Activated naive CD4-positive, alpha-beta T cell treated with anti-CD3 and anti-CD28 coated beads for 36 hours (primary cell): ENCODE data around the gene TSC22D2. TPM values are rescaled to one million over a fixed set of nuclear protein-coding genes. Genes with fewer than 3 reads are reported as not detected.

Experiments used
- CTCF ChIA-PET: fragments of 350-600 bp; sonication (Branson Sonifier 250); formaldehyde crosslinking; loops from one replicate; lab custom pipeline; 2021; ENCODE audit warnings: antibody characterized with exemption; lab: Charles Lee
- DNase-seq: peaks from one replicate; pipeline ENCODE4 v3.0.0-alpha.2; 2020
- H3K27ac Mint-ChIP-seq: one replicate; pipeline ENCODE4 v1.8.0; 2021; ENCODE audit warnings: mild to moderate bottlenecking, mixed read lengths
- H3K27me3 Mint-ChIP-seq: one replicate; pipeline ENCODE4 v1.8.0; 2021; ENCODE audit warnings: low read depth, mixed read lengths
- H3K36me3 Mint-ChIP-seq: one replicate; pipeline ENCODE4 v1.8.0; 2021; ENCODE audit warnings: low read depth, mixed read lengths
- H3K4me1 Mint-ChIP-seq: one replicate; pipeline ENCODE4 v1.8.0; 2021; ENCODE audit warnings: low read depth, mixed read lengths
- H3K4me3 Mint-ChIP-seq: one replicate; pipeline ENCODE4 v1.8.0; 2021; ENCODE audit warnings: mild to moderate bottlenecking, moderate library complexity, mixed read lengths
- H3K9me3 Mint-ChIP-seq: one replicate; pipeline ENCODE4 v1.8.0; 2021; ENCODE audit warnings: mixed read lengths
- intact Hi-C: fragments of 100-400 bp; cut with micrococcal nuclease; formaldehyde crosslinking; loops from one replicate; pipeline ENCODE4 v1.15.1; 2023
- total RNA-seq, 2 experiments: library from RNA; stranded (reverse); gene quantifications; one replicate each; pipeline ENCODE4 v1.2.3, GENCODE V29; 2021

Gene TSC22D2
- total RNA-seq = 10 to 100 TPM; 13.0 to 13.7 TPM

DNA sequence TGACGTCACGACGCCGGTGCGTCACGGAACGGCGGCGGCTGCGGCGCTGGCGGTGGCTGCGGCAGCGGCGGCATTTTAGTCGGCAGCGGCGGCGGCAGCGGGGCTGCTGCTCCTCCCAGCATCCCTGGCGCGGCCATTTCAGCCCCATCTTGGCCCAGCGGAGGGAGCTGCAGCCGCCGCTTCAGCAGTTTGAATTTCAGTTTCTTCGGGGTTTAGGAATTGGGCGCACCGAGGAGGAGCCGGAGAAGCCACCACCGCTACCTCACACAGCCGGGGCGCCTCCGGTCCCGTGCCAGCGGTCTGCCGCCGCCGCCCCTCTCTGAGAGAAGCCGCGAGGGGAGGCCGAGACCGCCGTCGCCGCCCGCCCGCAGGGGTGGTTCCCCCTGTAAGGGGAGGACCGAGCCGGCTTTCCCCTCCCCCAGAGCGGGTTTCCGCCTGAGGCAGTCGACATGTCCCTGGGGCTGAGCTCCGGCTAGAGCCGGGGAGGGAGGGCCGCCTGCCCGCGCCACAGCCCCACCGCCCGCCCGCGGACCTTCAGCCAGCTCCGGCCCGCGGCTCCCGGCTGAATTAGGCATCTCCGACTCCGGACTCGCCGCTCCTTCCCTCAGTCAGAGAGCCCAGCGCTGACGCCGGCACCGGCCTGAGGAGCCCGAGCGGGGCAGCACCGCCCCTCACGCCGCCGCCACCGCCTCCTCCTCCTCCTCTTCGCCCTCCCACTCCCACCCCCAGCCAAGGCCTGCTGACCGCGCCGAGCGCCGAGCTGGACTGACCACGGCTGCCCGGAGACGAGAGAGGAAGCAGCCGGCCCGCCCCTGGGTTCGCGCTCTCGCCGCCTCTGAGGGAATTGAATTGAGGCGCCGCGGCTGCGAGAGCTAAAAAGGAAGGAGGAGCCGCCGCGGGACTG lies at the start of gene TSC22D2:
Gene TSC22D2, plus strand, starts transcription at position 78 of the 904 bp plus-strand sequence. CDS start 1,053 bp downstream, outside the sequence.
- H3K27me3 Mint-ChIP-seq = no peaks in the 10 kb centered on the region
- H3K9me3 Mint-ChIP-seq = no peaks in the 10 kb centered on the region
- H3K4me3 Mint-ChIP-seq = peak within 1 kb of the TSS; percentile 77
- peak within 1 kb of the TSS; percentile 99 for H3K27ac Mint-ChIP-seq
- H3K36me3 Mint-ChIP-seq = peaks cover 17% of the 10 kb centered on the region
- intact Hi-C loops = loop anchor here (1.0 to 10.0 kb wide), 10 partner anchors 23 to 1719 kb away; partner anchors contain the start of genes COMMD2, EIF2A, PFN2 and RNF13
- DNase-seq = peak; percentile 96
- H3K4me1 Mint-ChIP-seq = peaks cover 23% of the 10 kb centered on the region
- CTCF ChIA-PET = interaction anchor here (0.9 to 5.6 kb wide), 5 partner anchors 24 to 182 kb away, joined by 3 to 40 read pairs (median 3); no protein-coding TSS in a partner anchor

DNA sequence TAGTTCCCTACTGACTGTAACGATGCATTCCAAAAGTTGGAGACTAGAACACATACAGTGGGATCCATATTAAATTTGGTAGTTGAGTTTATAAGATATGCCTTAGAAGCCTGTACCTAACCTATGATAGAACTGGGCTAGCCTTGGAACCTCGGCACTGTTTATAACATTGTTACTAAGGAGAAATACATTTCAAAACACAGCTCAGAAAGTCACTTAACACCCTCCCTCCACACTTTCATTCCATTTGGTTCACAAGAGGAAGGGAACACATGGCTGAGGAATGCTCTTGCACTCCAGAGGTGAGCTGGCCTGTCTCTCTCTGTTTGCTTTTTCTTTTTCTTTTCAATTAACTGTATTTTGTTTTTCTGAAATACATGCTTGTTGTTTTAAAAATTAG lies 48.7 kb upstream of the TSC22D2 start:
- H3K4me3 Mint-ChIP-seq = no peak overlapping the region
- no peaks in the 10 kb centered on the region for H3K36me3 Mint-ChIP-seq
- no peak overlapping the region for H3K27ac Mint-ChIP-seq
- no peaks in the 10 kb centered on the region for H3K9me3 Mint-ChIP-seq
- CTCF ChIA-PET = interaction anchor here (1.4 kb wide), 1 partner anchor 31 kb away, joined by 3 read pairs; no protein-coding TSS in a partner anchor
- intact Hi-C loops = no loop called here
- no peaks in the 10 kb centered on the region for H3K27me3 Mint-ChIP-seq
- no peak for DNase-seq
- H3K4me1 Mint-ChIP-seq = no peaks in the 10 kb centered on the region

DNA sequence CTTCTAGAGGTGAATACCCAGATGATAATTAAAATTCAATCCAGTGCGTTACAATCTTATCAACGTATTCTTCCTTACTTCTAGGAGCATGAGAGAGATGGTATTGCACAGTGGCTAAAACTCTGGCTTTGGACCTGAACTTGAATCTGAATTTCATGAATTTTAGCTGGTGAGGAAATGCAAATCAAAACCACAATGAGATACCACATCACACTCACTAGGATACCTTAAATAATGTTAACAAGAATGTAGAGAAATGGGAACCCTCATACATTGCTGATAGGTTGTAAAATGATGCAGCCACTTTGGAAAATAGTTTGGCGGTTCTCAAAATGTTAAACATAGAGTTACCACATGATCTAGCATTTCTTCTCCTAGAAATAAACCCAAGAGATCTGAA lies 47.1 kb upstream of the TSC22D2 start:
- DNase-seq = no peak
- Mint-ChIP-seq H3K9me3 (no peaks in the 10 kb centered on the region), H3K4me1 (no peaks in the 10 kb centered on the region), H3K36me3 (no peaks in the 10 kb centered on the region), H3K4me3 (no peak overlapping the region), H3K27me3 (no peaks in the 10 kb centered on the region), H3K27ac (no peak overlapping the region)
- CTCF ChIA-PET = interaction anchor here (1.8 kb wide), 1 partner anchor 24 kb away, joined by 5 read pairs; no protein-coding TSS in a partner anchor
- intact Hi-C loops = no loop called here

DNA sequence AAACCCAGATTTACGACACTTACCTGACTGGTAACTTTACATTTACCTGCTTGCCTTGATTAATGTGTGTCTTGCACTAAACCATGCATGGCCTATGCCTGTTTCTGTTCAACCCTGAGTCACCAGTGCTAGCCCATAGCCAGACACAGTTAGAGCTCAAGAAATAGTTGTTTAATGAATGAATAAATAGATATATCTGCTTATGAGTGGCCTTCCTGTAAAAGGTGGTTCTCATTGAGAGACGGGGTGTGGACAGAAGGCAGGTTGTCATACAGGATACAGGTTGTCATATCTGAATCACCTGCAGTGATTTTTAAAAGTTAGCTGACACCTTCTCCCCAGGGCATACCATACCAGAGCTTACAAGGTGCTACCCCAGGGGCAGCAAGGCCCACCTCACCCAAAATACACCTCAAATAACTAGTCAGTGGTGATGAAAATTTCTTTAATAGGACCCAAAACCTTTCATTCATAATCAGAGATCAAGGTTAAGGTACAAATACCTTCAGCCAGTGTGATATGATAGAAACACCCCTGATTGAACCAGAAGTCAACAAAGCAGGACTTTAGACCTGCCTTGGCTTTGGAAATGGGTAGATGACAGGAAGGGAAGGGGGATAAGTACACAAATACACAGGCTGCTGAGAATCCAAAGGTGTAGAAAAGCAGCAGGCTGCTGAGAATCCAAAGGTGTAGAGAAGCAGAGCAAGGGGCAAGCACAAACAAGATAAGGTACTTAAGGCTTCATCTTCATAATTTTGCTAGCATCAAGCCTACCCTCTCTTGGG lies 45.4 kb upstream of the TSC22D2 start:
- Mint-ChIP-seq H3K36me3 (no peaks in the 10 kb centered on the region), H3K27ac (no peak overlapping the region), H3K27me3 (no peaks in the 10 kb centered on the region), H3K4me1 (no peaks in the 10 kb centered on the region), H3K4me3 (no peak overlapping the region), H3K9me3 (no peaks in the 10 kb centered on the region)
- intact Hi-C loops = no loop called here
- CTCF ChIA-PET = interaction anchor here (1.2 kb wide), 2 partner anchors 22 to 50 kb away, joined by 3 read pairs; no protein-coding TSS in a partner anchor
- DNase-seq = no peak

DNA sequence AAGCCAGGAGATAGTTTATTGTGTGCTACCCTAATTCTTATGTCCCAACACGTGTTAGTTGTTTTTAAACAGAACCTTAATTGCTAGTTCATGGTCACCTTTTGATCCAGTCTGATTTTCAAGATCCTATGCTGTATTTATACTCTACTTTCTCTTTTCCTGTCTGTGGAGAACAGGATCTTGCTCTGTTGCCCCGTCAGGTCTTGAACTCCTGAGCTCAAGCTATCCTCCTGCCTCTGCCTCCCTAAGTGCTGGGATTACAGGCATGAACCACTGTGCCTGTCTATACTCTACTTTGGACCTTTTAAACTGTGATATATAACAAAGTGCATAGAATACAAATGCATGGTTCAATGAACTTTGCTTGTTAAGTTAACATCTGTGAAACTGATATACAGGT lies 44.7 kb upstream of the TSC22D2 start:
- no peak for DNase-seq
- Mint-ChIP-seq H3K9me3 (no peaks in the 10 kb centered on the region), H3K4me1 (no peaks in the 10 kb centered on the region), H3K27ac (no peak overlapping the region), H3K36me3 (no peaks in the 10 kb centered on the region), H3K4me3 (no peak overlapping the region), H3K27me3 (no peaks in the 10 kb centered on the region)
- intact Hi-C loops = no loop called here
- CTCF ChIA-PET = no interaction called here

DNA sequence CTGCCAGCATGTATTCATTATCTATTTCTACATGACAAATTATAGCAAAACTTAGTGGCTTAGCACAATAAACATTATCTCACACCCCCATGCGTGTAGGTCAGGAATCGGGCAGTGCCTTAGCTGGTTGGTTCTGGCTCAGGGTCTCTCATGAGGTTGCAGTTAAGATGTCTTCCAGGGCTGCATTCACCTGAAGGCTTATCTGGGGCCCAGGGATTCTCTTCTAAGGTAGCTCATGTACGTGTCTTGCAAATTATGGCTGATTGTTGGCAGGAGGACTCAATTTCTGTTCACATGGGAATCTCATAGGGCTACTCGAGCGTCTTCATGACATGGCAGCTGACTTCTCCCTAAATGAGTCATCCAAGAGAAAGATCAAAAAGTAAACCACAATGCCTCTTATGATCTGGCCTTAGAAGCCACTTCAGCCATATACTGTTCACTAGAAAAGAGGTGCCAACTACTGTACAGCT lies 42.9 kb upstream of the TSC22D2 start:
- DNase-seq = no peak
- intact Hi-C loops = no loop called here
- Mint-ChIP-seq H3K4me3 (no peak overlapping the region), H3K9me3 (no peaks in the 10 kb centered on the region), H3K4me1 (no peaks in the 10 kb centered on the region), H3K36me3 (no peaks in the 10 kb centered on the region), H3K27me3 (no peaks in the 10 kb centered on the region), H3K27ac (no peak overlapping the region)
- CTCF ChIA-PET = no interaction called here

DNA sequence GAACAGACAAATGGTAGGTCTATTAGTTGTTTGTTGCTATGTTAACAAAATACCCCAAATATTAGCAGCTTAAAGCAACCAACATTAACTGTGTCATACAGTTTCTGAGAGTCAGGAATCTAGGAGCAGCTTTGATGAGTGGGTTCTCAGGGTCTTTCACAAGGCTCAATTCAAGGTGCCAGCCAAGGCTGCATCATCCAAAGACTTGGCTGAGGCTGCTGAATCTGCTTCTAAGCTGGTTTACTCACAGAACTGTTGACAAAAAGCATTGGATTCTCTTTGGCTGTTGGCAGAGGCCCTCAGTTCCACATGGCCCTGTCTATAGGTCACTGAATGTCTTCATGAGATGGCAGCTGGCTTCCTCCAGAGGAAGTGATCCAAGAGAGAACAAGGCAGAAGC lies 40.3 kb upstream of the TSC22D2 start:
- CTCF ChIA-PET = interaction anchor here (0.7 kb wide), 1 partner anchor 121 kb away, joined by 3 read pairs; no protein-coding TSS in a partner anchor
- DNase-seq = no peak
- Mint-ChIP-seq H3K4me1 (no peaks in the 10 kb centered on the region), H3K27me3 (no peaks in the 10 kb centered on the region), H3K4me3 (no peak overlapping the region), H3K36me3 (no peaks in the 10 kb centered on the region), H3K9me3 (no peaks in the 10 kb centered on the region), H3K27ac (no peak overlapping the region)
- intact Hi-C loops = no loop called here

DNA sequence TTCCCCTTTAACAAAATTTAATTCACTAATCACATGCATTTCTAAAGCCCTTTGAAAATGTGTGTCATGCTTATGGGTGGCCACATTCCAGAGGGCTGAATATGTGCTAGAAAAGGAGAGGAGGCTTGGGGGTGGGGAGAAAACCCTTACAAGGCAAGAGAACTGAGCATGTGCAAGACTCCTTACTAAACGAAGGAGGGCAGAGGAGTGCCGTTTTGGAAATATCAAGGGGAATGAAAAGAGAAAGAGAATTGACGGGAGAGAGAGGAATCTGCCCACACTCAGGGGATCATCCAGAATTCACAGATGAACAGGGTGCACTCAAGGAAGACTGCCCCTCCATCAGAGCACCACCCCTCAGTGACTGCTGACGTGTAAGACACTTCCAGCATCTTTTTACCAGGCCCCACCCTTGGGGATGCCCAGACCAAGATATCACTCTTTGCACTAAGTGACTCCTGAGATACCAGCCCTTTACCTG lies 37.9 kb upstream of the TSC22D2 start:
- no peaks in the 10 kb centered on the region for H3K27me3 Mint-ChIP-seq
- H3K4me3 Mint-ChIP-seq = no peak overlapping the region
- H3K27ac Mint-ChIP-seq = peak overlapping the region; percentile 37
- no peaks in the 10 kb centered on the region for H3K36me3 Mint-ChIP-seq
- intact Hi-C loops = no loop called here
- CTCF ChIA-PET = no interaction called here
- H3K4me1 Mint-ChIP-seq = peaks cover 2% of the 10 kb centered on the region
- no peaks in the 10 kb centered on the region for H3K9me3 Mint-ChIP-seq
- no peak for DNase-seq

DNA sequence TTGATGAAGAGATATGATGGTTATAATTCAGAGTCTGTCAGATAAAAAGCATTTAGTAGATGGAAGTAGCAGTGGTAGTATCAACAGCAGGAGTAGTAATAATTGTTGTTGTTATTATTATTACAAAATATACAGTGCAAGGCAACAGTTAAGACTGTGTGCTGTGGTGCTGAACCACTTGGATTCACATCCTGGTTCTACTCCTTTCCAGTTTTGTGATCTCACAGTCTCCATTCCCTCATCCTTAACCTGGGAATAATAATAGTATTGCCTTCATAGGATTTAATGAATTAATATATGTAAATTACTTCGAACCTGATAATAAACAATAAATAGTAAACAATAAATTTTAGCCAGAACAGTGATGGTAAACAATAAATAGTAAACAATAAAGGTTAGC lies 37.1 kb upstream of the TSC22D2 start:
- no peak overlapping the region for H3K27ac Mint-ChIP-seq
- no peaks in the 10 kb centered on the region for H3K27me3 Mint-ChIP-seq
- H3K36me3 Mint-ChIP-seq = no peaks in the 10 kb centered on the region
- CTCF ChIA-PET = no interaction called here
- no peak for DNase-seq
- no peaks in the 10 kb centered on the region for H3K9me3 Mint-ChIP-seq
- intact Hi-C loops = no loop called here
- H3K4me1 Mint-ChIP-seq = peaks cover 2% of the 10 kb centered on the region
- H3K4me3 Mint-ChIP-seq = no peak overlapping the region

DNA sequence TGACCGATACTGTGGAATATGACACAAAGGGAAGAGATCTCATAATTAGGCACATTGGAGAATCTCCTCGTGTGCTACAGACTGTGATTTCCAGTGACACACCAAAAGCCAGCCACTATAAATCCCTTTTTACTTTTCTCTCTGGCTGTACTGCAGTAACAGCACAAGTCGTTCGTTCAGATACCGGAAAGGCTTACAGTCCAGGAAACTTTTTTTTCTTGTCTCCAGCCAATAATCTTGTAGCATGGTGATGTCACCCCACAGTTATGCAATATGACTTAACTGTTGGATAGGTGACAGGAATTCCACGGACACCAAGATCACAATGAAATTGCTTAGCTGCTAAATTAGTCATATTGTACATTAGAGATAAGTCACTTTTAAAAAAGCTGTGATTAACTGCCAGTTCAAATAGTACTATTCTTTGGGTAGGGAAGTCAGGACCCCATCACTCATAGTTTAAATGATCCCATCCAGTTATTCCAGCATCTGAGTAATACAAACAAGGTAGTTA lies 36.3 kb upstream of the TSC22D2 start:
- intact Hi-C loops = no loop called here
- Mint-ChIP-seq H3K9me3 (no peaks in the 10 kb centered on the region), H3K27ac (no peak overlapping the region), H3K4me1 (peaks cover 2% of the 10 kb centered on the region), H3K36me3 (no peaks in the 10 kb centered on the region), H3K27me3 (no peaks in the 10 kb centered on the region), H3K4me3 (no peak overlapping the region)
- CTCF ChIA-PET = no interaction called here
- no peak for DNase-seq

DNA sequence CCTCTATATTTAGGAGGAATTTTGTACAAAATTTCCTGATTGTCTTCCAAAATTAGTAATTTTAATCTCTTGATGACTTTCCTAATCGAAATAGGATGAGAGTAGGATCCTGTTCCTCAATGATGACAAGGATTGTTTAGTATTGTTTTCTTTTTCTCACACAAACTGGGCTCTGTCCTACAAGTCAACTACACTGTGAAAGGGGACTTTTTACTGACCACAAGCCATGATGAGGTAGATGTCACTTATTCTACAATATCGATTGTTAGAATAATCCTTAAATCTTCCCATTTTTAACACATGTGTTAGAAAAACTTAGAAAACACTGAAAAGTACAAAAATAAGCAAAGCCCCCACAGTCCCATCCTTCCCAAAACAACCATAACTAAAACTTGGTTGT lies 35.8 kb upstream of the TSC22D2 start:
- H3K27me3 Mint-ChIP-seq = no peaks in the 10 kb centered on the region
- no peak overlapping the region for H3K4me3 Mint-ChIP-seq
- no peak for DNase-seq
- peaks cover 2% of the 10 kb centered on the region for H3K4me1 Mint-ChIP-seq
- intact Hi-C loops = no loop called here
- CTCF ChIA-PET = no interaction called here
- H3K9me3 Mint-ChIP-seq = no peaks in the 10 kb centered on the region
- H3K36me3 Mint-ChIP-seq = no peaks in the 10 kb centered on the region
- H3K27ac Mint-ChIP-seq = no peak overlapping the region

DNA sequence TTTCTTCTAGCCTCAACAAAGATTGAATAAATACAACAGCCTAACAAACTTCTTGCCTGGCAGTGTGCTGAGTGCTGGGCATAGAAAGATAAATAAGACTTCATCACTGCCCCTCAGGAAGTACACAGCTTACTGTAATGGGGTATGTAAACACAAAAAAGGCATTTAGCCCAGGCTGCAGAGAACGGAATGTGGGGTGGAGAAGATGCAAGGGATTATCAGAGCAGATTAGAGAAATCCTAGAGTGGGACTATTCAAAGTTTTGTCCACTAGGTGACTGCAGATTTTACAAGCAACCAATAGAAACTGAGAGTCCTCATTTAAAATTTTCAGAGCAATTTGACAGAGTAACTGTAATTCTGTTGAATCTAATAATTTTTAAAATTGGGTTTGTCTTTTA lies 35.4 kb upstream of the TSC22D2 start:
- intact Hi-C loops = no loop called here

More for the DNA sequence above, 35.4 kb upstream of the TSC22D2 start:
- no peak overlapping the region for H3K27ac Mint-ChIP-seq
- H3K4me3 Mint-ChIP-seq = no peak overlapping the region
- H3K27me3 Mint-ChIP-seq = no peaks in the 10 kb centered on the region
- DNase-seq = no peak
- no peaks in the 10 kb centered on the region for H3K9me3 Mint-ChIP-seq
- H3K36me3 Mint-ChIP-seq = no peaks in the 10 kb centered on the region
- CTCF ChIA-PET = no interaction called here
- peaks cover 3% of the 10 kb centered on the region for H3K4me1 Mint-ChIP-seq
